Stimulated activated effector memory CD8-positive, alpha-beta T cell treated with anti-CD3 and anti-CD28 coated beads, Interleukin-12 subunit alpha, Interleukin-12 subunit beta, amount 100 ng/mL, for 72 hours (primary cell): ENCODE measurements around the gene TSPEAR.
"Not testable (repeated sequence)": the region's sequence is repeated elsewhere in the genome, so short reads cannot be mapped to it uniquely, and the experiment has no call there.

ENCODE experiments used
- ATAC-seq: fragments of 150-1000 bp; cut with Tn5 transposase; 2 replicates; pipeline ENCODE4 v1.10.0; 2021
- DNase-seq, 2 donors: peaks; one replicate each; pipeline ENCODE4 v3.0.0; 2021 to 2022; ENCODE audit warnings: low spot score in 2 of 2
- H3K27ac Mint-ChIP-seq: one replicate; pipeline ENCODE4 v1.8.0; 2022; ENCODE audit warnings: mild to moderate bottlenecking, mixed read lengths
- H3K36me3 Mint-ChIP-seq: one replicate; pipeline ENCODE4 v1.8.0; 2022; ENCODE audit warnings: mild to moderate bottlenecking, mixed read lengths
- H3K4me1 Mint-ChIP-seq: one replicate; pipeline ENCODE4 v1.8.0; 2022; ENCODE audit warnings: mixed read lengths
- H3K4me3 Mint-ChIP-seq: one replicate; pipeline ENCODE4 v1.8.0; 2022; ENCODE audit warnings: mild to moderate bottlenecking, mixed read lengths
- H3K9me3 Mint-ChIP-seq: one replicate; pipeline ENCODE4 v1.8.0; 2022; ENCODE audit warnings: mixed read lengths

Gene TSPEAR

DNA sequence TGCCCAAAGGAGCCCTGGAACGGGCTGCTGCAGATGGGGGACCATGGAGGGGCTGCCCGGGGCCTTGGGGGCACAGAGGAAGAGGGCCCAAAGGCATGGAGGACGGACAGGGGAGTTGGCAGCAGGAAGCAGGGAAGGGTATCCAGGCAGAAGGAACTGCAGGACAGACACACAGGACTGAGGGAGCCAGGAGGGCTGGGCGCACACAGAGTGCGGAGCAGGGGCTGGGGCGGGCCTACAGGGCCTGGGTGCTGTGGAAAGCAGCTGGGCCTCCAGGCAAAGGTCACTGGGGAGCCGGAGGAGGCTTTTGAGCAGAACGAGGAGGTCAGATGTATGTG, 199.5 kb downstream of the TSPEAR start:
- H3K4me1 Mint-ChIP-seq: peaks cover 3% of the 10 kb centered on the region
- no peak overlapping the region for H3K27ac Mint-ChIP-seq
- H3K36me3 Mint-ChIP-seq: no peaks in the 10 kb centered on the region
- no peak for DNase-seq
- H3K9me3 Mint-ChIP-seq: no peaks in the 10 kb centered on the region
- ATAC-seq: no peak
- H3K4me3 Mint-ChIP-seq: no peak overlapping the region

DNA sequence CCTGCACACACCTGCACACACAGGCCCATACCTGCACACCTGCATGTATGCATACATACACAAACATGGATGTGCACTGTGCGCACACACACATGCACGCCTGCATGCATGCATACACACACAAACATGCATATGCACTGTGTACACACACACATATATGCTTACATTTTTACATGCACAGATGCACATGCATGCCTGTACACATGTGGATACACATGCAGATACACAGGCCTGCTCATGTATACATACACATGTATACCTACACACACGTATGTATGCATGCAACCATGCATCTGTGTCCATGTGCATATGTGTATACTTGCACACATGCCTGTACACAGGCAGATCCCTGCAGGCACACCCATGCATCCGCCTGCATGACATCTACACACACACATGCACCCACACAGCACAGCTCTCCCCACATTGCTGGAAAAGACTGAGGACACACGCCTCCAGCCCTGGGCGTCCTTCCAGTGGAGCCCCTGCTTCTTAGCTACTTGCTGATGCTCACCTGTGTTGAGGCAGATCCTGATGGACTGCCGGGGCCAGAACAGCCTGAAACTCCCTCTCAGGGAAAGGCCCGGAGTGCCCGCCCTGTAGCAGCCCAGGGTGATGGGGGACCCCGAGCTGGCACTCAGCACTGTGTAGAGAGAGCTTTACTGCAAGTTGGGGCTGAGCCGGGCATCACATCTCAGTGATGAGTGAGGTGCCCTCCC, 200.0 kb downstream of the TSPEAR start:
- Mint-ChIP-seq H3K4me3 (no peak overlapping the region), H3K4me1 (no peaks in the 10 kb centered on the region), H3K36me3 (no peaks in the 10 kb centered on the region), H3K9me3 (no peaks in the 10 kb centered on the region), H3K27ac (no peak overlapping the region)
- no peak for DNase-seq
- no peak for ATAC-seq

DNA sequence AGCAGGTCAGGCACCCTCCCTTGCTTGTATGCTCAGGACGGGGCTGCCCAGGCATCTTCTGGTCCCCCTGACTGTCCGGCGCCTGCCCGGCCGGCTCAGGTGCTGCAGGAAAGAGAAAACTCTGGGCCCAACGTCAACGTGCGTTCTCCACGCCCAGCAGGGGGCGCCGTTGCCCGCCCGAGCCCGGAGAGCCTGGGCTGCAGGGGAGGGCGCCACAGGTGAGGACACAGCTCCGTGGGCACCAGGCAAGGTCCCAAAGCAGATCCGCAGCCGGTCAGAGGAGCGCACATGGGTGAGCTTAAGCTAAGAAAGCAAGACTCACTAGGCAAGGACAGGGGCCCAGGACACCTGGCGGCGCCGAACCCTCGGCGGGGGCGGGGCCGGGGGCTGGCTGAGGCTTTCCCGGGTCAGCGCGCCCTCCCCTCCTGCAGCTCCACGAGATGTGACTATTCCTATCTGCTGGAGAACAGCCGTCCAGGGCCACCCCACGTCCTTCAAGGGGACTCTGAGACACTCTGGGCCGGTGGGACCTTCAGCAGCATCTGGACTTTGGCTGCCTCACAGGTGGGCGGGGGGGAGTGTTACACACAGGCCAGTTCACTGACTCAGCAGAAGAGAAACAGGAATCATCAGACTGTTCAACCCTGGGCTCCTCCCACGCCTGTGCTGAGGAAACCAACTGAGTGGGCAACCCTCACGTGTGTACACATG, 200.7 kb downstream of the TSPEAR start:
- no peaks in the 10 kb centered on the region for H3K36me3 Mint-ChIP-seq
- no peaks in the 10 kb centered on the region for H3K4me1 Mint-ChIP-seq
- no peak overlapping the region for H3K4me3 Mint-ChIP-seq
- no peak overlapping the region for H3K27ac Mint-ChIP-seq
- DNase-seq (peak; percentile 85 to 86), ATAC-seq (peak; percentile 84)
- no peaks in the 10 kb centered on the region for H3K9me3 Mint-ChIP-seq

DNA sequence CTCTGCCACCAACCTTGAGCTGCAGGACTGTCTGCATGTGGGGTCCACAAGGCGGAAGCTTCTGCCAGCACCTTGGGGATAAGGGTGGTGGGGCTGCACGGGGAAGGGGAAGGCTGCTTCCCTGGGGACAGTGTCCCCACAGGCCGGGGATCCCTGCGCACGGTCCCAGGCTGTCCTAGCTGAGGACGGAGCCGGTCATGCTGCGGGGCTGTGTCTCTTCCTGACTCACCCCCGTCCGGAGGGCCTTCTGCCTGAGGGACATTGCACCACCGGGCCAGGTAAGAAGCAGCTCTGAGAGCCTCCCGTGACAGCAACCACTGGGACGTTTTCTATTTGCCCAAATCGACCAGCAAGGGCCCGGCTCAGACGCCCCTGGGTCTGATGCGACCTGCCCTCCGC, 201.3 kb downstream of the TSPEAR start:
- H3K9me3 Mint-ChIP-seq: no peaks in the 10 kb centered on the region
- DNase-seq: no peak
- ATAC-seq: no peak
- H3K4me1 Mint-ChIP-seq: no peaks in the 10 kb centered on the region
- no peak overlapping the region for H3K27ac Mint-ChIP-seq
- no peak overlapping the region for H3K4me3 Mint-ChIP-seq
- H3K36me3 Mint-ChIP-seq: no peaks in the 10 kb centered on the region

DNA sequence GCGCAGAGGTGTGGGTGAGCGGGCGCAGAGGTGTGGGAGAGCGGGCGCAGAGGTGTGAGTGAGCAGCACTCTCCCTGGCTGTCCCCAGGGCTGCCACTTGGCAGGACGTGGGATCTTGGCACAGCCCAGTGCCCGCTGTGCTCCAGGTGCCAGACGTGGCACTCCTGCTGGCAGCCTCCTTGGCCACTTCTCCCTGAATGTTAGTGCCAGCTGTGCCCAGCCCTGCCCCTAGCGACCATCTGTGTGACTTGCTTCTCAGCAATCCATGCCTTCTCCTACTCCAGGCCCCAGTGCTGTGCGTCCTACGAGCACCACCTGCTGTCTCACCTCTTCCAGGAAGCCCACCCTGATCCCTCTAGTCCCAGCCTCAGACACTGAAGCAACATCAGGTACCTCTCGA, 201.8 kb downstream of the TSPEAR start:
- Mint-ChIP-seq H3K9me3 (no peaks in the 10 kb centered on the region), H3K27ac (no peak overlapping the region), H3K4me3 (no peak overlapping the region), H3K36me3 (no peaks in the 10 kb centered on the region), H3K4me1 (no peaks in the 10 kb centered on the region)
- ATAC-seq: no peak
- no peak for DNase-seq

DNA sequence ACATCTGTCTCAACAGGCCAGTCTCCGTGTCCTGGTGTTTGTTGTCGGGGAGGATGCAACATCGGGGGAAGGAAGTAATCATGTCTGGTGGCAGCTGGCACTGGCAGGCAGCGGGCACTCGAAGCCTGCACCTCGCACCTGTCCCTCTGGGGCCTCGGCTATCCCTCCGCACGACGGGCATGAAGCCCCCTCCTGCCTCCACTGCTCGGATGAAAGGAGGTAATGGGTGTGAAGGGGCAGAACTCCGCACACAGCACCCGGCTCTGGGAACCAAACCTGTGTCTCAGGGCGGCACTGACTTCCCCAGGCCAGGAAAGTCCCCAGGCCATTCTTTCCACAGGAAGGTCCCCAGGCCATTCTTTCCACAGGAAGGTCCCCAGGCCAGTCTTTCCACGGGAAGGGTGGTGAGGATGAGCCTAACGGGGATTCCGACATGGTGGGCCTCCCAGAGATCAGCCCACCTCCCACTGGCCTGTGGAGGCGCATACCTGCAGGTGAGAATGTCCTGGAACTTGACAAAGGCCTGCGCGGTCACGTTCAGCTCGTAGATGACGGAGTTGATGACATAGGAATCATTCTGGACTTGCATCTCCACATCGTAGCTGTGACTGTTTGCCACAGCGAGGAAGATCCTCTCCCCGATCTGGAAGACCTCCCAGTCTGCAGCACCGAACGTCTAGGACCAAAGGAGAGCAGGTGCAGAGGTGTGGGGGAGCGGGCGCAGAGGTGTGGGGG, 202.5 kb downstream of the TSPEAR start:
- no peak for ATAC-seq
- no peak for DNase-seq
- H3K27ac Mint-ChIP-seq: no peak overlapping the region
- H3K9me3 Mint-ChIP-seq: no peaks in the 10 kb centered on the region
- no peaks in the 10 kb centered on the region for H3K36me3 Mint-ChIP-seq
- no peaks in the 10 kb centered on the region for H3K4me1 Mint-ChIP-seq
- H3K4me3 Mint-ChIP-seq: no peak overlapping the region

DNA sequence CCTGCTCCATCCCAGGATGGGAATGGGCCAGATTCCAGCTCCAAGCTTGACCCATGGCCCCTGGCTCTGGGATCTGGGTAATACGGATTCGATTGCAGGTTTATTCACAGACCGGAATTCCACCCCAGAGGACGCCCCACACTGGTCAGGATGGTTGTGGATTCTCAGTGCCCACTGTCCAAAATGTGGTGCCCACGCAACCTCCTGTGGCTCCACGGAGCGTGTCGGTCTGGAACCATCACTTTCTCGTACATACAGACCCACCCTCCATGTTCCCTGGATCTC, 203.0 kb downstream of the TSPEAR start:
- Mint-ChIP-seq H3K36me3 (no peaks in the 10 kb centered on the region), H3K4me3 (no peak overlapping the region)

DNA sequence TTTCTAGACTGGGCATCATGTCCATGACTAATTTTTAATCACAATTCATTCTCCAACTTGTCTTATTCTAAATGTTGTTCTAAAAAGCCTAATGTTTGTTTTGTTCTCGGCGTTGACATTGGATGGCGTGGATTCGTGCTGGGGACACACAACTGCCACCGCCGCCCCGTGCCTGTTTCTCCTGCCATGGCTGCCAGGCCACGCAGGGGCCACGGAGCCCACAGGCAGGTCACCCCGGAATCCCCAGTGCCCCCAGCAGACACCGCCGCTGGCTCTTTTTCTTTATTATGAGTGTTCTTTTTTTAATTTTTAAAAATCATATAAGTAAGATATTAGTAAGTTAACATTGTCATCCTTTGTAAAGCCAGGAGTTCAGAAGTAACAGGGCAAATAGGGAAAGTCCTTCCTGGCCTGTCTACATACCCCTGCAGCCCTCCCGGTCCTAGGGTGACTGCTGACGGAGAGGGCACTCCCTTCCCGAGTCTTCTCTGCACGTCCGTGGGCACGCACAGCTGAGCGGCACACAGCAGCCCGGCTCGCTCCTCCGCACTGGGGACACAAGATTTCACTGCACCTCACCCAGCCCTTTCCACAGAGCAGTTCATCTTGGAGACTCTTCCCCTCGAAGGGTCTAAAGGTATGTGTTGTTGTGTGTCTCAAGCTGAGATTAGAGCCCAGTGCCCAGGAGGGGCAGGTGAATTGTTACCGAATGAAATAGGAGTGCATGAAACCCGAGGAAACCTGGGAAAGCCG, 203.5 kb downstream of the TSPEAR start:
- Mint-ChIP-seq H3K9me3 (no peaks in the 10 kb centered on the region), H3K27ac (no peak overlapping the region), H3K4me1 (no peaks in the 10 kb centered on the region), H3K4me3 (no peak overlapping the region), H3K36me3 (no peaks in the 10 kb centered on the region)
- ATAC-seq (no peak), DNase-seq (no peak)

More for the DNA sequence above, 203.0 kb downstream of the TSPEAR start:
- DNase-seq (no peak), ATAC-seq (no peak)
- no peaks in the 10 kb centered on the region for H3K4me1 Mint-ChIP-seq
- H3K9me3 Mint-ChIP-seq: no peaks in the 10 kb centered on the region
- no peak overlapping the region for H3K27ac Mint-ChIP-seq

DNA sequence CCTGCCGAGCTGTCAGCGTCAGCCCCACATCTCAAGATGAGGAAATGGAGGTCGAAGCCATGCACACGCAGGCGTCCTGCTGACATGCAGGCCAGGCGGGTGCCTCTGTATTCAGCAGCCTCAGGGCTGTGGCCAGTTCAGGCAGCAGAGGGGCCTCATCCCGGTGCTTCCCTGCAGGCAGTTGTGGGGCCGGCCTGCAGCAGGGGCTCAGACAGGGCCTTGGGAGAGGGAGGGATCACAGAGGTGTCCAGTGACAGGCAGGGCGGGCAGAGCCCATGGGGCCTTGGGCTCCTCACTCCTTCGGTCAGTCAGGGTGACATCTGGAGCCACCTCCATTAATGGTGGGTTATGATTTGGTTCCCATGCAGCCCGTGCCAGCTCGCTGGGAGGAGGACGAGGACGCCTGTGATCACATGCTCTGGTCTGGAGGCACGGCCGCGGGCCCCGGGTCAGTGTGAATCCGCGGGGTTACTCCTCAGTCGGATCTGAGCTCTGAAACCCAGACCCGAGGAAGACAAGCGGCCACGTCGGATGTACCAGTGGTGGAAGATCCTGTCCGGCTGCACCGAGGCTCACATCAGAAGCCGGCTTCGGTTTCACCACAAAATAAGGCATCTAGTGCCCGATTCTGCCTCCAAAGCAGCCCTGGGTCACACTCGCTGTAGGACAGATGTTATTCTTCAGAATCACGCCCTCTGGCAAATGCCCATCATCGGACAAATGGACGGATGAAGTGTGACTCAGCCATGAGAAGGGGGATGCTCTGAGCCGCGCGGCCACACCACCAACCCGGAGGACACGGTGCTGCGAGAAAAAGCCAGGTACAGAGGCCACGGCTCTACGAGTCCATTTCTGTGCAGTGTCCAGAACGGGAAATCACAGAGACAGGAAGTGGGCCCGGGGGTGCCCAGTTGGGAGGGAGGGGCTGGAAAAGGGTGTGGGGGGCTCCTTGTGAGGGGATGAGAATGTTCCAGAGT, 204.8 kb downstream of the TSPEAR start:
- Mint-ChIP-seq H3K4me1 (no peaks in the 10 kb centered on the region), H3K27ac (no peak overlapping the region), H3K9me3 (no peaks in the 10 kb centered on the region), H3K36me3 (no peaks in the 10 kb centered on the region), H3K4me3 (no peak overlapping the region)
- DNase-seq (no peak), ATAC-seq (no peak)

DNA sequence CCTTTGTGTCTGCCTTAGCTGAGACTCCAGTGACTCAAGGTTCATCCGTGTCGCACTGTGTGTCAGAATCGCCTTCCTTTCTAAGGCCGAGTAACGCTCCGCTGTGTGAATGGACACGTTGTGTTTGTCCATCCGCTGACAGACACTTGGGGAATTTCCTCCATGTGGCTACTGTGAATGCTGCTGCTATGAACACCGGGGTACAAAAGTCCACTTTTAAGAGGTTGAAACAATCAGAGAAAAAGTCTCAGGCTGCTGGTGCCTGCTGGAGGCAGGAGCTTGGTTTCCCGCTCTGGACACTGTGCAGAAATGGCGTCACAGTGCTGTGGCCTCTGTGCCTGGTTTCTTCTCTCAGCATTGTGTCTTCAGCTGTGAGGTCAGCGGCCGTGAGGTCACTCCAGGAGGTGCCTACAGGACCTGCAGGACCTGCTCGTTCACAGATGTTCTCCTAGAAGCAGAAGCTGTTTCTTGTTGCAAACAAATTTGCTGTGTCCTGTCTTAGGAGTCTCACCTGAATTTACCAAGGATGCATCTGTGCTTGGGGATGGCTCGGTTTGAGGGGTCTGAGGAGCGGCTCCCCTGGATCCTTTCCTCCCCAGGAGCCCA, 205.6 kb downstream of the TSPEAR start:
- H3K4me3 Mint-ChIP-seq: no peak overlapping the region
- DNase-seq (no peak), ATAC-seq (no peak)
- H3K36me3 Mint-ChIP-seq: no peaks in the 10 kb centered on the region
- no peaks in the 10 kb centered on the region for H3K9me3 Mint-ChIP-seq
- H3K4me1 Mint-ChIP-seq: no peaks in the 10 kb centered on the region
- H3K27ac Mint-ChIP-seq: no peak overlapping the region

DNA sequence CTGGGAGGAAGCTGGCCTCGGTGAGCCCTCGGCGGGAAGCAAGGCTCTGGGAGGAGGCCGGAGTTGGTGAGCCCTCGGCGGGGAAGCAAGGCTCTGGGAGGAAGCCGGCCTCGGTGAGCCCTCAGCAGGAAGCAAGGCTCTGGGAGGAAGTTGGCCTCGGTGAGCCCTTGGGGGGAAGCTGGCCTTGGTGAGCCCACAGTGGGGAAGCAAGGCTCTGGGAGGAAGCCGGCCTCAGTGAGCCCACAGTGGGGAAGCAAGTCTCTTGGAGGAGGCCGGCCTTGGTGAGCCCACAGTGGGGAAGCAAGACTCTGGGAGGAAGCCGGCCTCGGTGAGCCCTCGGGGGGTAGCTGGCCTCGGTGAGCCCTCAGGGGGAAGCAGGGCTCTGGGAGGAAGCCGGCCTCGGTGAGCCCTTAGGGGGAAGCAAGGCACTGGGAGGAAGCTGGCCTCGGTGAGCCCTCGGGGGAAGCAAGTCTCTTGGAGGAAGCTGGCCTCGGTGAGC, 207.4 kb downstream of the TSPEAR start:
- no peak overlapping the region for H3K4me3 Mint-ChIP-seq
- no peaks in the 10 kb centered on the region for H3K36me3 Mint-ChIP-seq
- DNase-seq: no peak
- ATAC-seq: no peak
- H3K9me3 Mint-ChIP-seq: no peaks in the 10 kb centered on the region
- H3K4me1 Mint-ChIP-seq: no peaks in the 10 kb centered on the region
- H3K27ac Mint-ChIP-seq: peak overlapping the region; percentile 64

DNA sequence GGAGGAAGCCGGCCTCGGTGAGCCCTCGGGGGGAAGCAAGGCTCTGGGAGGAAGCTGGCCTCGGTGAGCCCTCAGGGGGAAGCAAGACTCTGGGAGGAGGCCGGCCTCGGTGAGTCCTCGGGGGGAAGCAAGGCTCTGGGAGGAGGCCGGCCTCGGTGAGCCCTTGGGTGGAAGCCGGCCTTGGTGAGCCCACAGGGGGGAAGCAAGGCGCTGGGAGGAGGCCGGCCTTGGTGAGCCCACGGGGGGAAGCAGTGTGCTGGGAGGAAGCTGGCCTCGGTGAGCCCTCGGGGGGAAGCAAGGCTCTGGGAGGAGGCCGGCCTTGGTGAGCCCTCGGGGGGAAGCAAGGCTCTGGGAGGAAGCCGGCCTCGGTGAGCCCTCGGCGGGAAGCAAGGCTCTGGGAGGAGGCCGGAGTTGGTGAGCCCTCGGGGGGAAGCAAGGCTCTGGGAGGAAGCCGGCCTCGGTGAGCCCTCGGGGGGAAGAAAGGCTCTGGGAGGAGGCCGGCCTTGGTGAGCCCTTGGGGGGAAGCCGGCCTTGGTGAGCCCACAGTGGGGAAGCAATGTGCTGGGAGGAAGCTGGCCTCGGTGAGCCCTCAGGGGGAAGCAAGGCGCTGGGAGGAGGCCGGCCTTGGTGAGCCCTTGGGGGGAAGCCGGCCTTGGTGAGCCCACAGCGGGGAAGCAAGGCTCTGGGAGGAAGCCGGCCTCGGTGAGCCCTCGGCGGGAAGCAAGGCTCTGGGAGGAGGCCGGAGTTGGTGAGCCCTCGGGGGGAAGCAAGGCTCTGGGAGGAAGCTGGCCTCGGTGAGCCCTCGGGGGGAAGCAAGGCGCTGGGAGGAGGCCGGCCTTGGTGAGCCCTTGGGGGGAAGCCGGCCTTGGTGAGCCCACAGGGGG, 208.1 kb downstream of the TSPEAR start:
- H3K27ac Mint-ChIP-seq: peak overlapping the region; percentile 64
- H3K4me3 Mint-ChIP-seq, H3K4me1 Mint-ChIP-seq, ATAC-seq, H3K36me3 Mint-ChIP-seq, DNase-seq, H3K9me3 Mint-ChIP-seq: not testable (repeated sequence)

DNA sequence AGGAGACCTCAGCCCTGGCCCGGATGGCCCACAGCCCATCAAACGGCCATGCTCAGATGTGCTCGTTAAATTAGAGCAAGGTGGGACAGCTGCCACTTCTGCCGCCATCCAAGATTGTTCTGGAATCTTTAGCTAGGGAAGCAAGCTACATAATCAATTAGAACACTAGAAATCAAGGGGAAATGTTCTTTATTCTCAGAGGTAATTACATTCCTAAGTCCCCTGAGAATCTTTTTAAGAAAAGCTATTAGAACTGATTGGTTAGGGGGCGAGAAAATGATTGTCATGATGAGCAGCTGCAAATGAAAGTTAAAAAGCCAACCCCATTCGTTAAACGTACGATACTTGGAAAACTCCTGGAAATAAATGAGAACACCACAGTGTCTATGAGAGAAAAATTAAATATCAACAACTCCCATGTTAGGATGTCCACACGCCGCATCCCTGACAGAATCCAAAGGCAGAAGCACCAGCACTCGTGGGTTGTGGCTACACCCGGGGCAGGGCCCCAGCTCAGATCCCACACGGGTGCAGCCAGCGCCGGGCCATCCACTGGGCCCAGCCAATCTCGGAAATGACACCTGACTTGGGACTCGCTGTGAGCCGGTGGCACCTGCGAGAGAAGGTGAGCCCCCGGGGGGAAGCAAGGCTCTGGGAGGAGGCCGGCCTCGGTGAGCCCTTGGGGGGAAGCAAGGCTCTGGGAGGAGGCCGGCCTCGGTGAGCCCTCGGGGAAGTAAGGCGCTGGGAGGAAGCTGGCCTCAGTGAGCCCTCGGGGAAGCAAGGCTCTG, 209.0 kb downstream of the TSPEAR start:
- Mint-ChIP-seq H3K4me3 (no peak overlapping the region), H3K27ac (no peak overlapping the region), H3K36me3 (no peaks in the 10 kb centered on the region), H3K4me1 (no peaks in the 10 kb centered on the region), H3K9me3 (no peaks in the 10 kb centered on the region)
- ATAC-seq (no peak), DNase-seq (no peak)
